DMS 273 (cell line): ENCODE measurements around the gene TEX48.

Experiments used
- DNase-seq: peaks from one replicate; lab custom pipeline; 2025; ENCODE audit not compliant: unreplicated experiment; lab: John Stamatoyannopoulos, UW

The TEX48 gene

GRCh38 chr9:114681594-114682332, at the start of gene TEX48:
Gene TEX48 (minus strand): TSS chr9:114682192. CDS start chr9:114671723, 10,469 bp downstream.
- peak; percentile 86 for DNase-seq

- DNase-seq, result no peak
Observed at GRCh38 chr9:114731701-114732100, 49.7 kb upstream of the TEX48 start.

- no peak for DNase-seq
Observed at GRCh38 chr9:114729706-114730105, 47.7 kb upstream of the TEX48 start.

- DNase-seq, result no peak
Observed at GRCh38 chr9:114725930-114726329, 43.9 kb upstream of the TEX48 start.

GRCh38 chr9:114724744-114725143, 42.8 kb upstream of the TEX48 start:
- no peak for DNase-seq

GRCh38 chr9:114723931-114724330, 41.9 kb upstream of the TEX48 start:
- no peak for DNase-seq

GRCh38 chr9:114722937-114723620, 41.1 kb upstream of the TEX48 start:
- DNase-seq, result peak; percentile 39

GRCh38 chr9:114722081-114722621, 40.2 kb upstream of the TEX48 start:
- no peak for DNase-seq

- no peak for DNase-seq
Observed at GRCh38 chr9:114721491-114722079, 39.6 kb upstream of the TEX48 start.

- DNase-seq, result no peak
Observed at GRCh38 chr9:114720086-114720676, 38.2 kb upstream of the TEX48 start.

GRCh38 chr9:114719290-114719689, 37.3 kb upstream of the TEX48 start:
- no peak for DNase-seq

GRCh38 chr9:114718801-114719221, 36.8 kb upstream of the TEX48 start:
- no peak for DNase-seq

- peak; percentile 55 for DNase-seq
Observed at GRCh38 chr9:114717908-114718486, 36.0 kb upstream of the TEX48 start.

- DNase-seq, result no peak
Observed at GRCh38 chr9:114709636-114710035, 27.6 kb upstream of the TEX48 start.

- no peak for DNase-seq
Observed at GRCh38 chr9:114706711-114707110, 24.7 kb upstream of the TEX48 start.

GRCh38 chr9:114701988-114702387, 20.0 kb upstream of the TEX48 start:
- DNase-seq, result no peak

GRCh38 chr9:114697951-114698351, 16.0 kb upstream of the TEX48 start:
- no peak for DNase-seq

GRCh38 chr9:114696814-114697544, 15.0 kb upstream of the TEX48 start:
- DNase-seq, result no peak

- DNase-seq, result no peak
Observed at GRCh38 chr9:114695948-114696347, 14.0 kb upstream of the TEX48 start.

- no peak for DNase-seq
Observed at GRCh38 chr9:114694719-114695269, 12.8 kb upstream of the TEX48 start.
